Adrenal gland (tissue), 12 donors: ENCODE results near the gene ARHGEF26. TPM values are rescaled to one million over a fixed set of nuclear protein-coding genes. Genes with fewer than 3 reads are reported as not detected.

Experiments
- DNase-seq, 7 donors: peaks; one replicate each; pipeline ENCODE4 v3.0.0-alpha.2; 2019 to 2020
- H3K27ac ChIP-seq, 5 donors: fragments of 200-600 bp; sonication (generic) in 4 of 5; 1 replicate in 3 of 5; 2 replicates in 2 of 5; pipeline versions ENCODE4 v1.5.1 to v1.8.0; 2016 to 2020; ENCODE audit warnings: mild to moderate bottlenecking in 1 of 5
- H3K27me3 ChIP-seq: fragments of 200-600 bp; 2 replicates; pipeline ENCODE4 v1.8.0; 2021
- H3K36me3 ChIP-seq, 2 donors: fragments of 200-600 bp; replicated peaks in 1 of 2; 1 replicate in 1 of 2; 2 replicates in 1 of 2; pipeline versions ENCODE4 v1.5.1 to v1.8.0; 2018 to 2022
- H3K4me1 ChIP-seq, 2 donors: fragments of 200-600 bp; replicated peaks in 1 of 2; 1 replicate in 1 of 2; 2 replicates in 1 of 2; pipeline versions ENCODE4 v1.5.1 to v1.8.0; 2018 to 2021
- H3K4me3 ChIP-seq, 4 donors: fragments of 200-600 bp; sonication (generic) in 3 of 4; one replicate each; pipeline ENCODE4 v1.5.1; 2016 to 2018
- H3K9me3 ChIP-seq, 3 donors: fragments of 200-600 bp; sonication (generic) in 1 of 3; replicated peaks in 1 of 3; 1 replicate in 2 of 3; 2 replicates in 1 of 3; pipeline versions ENCODE4 v1.5.1 to v1.8.0; 2016 to 2021
- POLR2A ChIP-seq, 2 donors: fragments of 450-650 bp; IDR thresholded peaks; one replicate each; pipeline ENCODE4 v1.6.1; 2017; ENCODE audit warnings: antibody characterized with exemption in 2 of 2, mild to moderate bottlenecking in 2 of 2, moderate library complexity in 1 of 2
- WGBS, 4 donors: extraction: QIAGEN DNeasy Blood & Tissue Kit in 2 of 4; methylation state at CpG; one replicate each; pipeline versions ENCODE4 v1.1.5 to v1.1.7; 2013 to 2017; 5-methylcytosine and 5-hydroxymethylcytosine counted together
- intact Hi-C, 2 donors: fragments of 100-400 bp; cut with DNase I; formaldehyde crosslinking; loops; one replicate each; pipeline versions ENCODE4 v1.14.1 to v1.15.0; 2022 to 2023
- polyA plus RNA-seq, 3 donors: library from polyadenylated mRNA; stranded (reverse); fragments of 200-250 nt in 2 of 3; fragments of 350-450 nt in 1 of 3; fragmentation: Illumina TruSeq in 1 of 3; extraction: RNeasy Lipid Tissue Mini Kit (QIAGEN cat#74804) in 1 of 3; gene quantifications; one replicate each; pipeline ENCODE4 v1.2.3, GENCODE V29; 2013 to 2014
- total RNA-seq, 9 donors: library from RNA; depleted of rRNA in 4 of 9; stranded (reverse); fragments of >200 nt in 4 of 9; fragments of 120-200 nt in 1 of 9; fragmentation: NEBNext Ultra II Directional in 1 of 9; extraction: Animal tissue kit (Norgen Biotek cat#: 25700) in 1 of 9; gene quantifications; one replicate each; pipeline versions ENCODE4 v1.1.0 to v1.2.4, GENCODE V29; 2013 to 2023
- TF ChIP-seq, protein P1 (sequence below), 6 experiments: fragments of 450-650 bp in 4 of 6; fragments of 200-600 bp in 2 of 6; sonication (generic) in 1 of 6; IDR thresholded peaks; 1 replicate in 5 of 6; 2 replicates in 1 of 6; pipeline versions ENCODE4 v1.5.1 to v1.8.0; 2016 to 2021; ENCODE audit warnings: antibody characterized with exemption in 6 of 6, mild to moderate bottlenecking in 2 of 6, moderate library complexity in 1 of 6
- donor health status: healthy with polysubstance abuse.
- donor health status: Bipolar disorder and iron deficiency.
- donor health status: DM: yes; HTN: yes; CAD: no.
- donor health status: DM: no; HTN: no; CAD: no.
- donor health status: DM: no; HTN: no; CAD: no.
- donor health status: DM: yes; HTN: yes; CAD: no.

Gene ARHGEF26
- total and polyA plus RNA-seq, 12 donors, result 1.4 to 9.9 (median 3.8) TPM

DNA sequence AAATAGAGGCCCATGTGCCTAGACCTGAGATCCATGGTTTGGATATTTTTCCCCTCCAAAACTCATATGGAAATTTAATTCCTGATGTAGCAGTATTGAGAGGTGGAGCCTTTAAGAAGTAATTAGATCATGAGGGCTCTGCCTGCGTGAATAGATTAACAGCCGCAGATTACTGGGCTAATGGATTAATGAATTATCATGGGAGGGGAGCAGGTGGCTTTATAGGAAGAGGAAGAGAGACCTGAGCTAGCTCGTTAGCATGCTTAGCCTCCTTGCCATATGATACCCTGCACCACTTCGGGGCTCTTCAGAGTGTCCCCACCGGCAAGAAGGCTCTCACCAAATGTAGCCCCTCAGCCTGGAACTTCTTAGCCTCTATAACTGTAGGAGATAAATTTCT, 15.8 kb downstream of the ARHGEF26 start:
- Histone ChIP-seq H3K4me1 (no peaks in the 10 kb centered on the region), H3K27ac (no peak overlapping the region), H3K9me3 (no peaks in the 10 kb centered on the region), H3K36me3 (no peaks in the 10 kb centered on the region), H3K4me3 (no peak overlapping the region), H3K27me3 (no peaks in the 10 kb centered on the region)
- 87 to 92% (median 89%) methylated on average over 5 of the region's 5 CpGs for WGBS, 4 donors
- intact Hi-C loops, result no loop called here
- no peak for DNase-seq
- TF ChIP-seq, protein P1, sequence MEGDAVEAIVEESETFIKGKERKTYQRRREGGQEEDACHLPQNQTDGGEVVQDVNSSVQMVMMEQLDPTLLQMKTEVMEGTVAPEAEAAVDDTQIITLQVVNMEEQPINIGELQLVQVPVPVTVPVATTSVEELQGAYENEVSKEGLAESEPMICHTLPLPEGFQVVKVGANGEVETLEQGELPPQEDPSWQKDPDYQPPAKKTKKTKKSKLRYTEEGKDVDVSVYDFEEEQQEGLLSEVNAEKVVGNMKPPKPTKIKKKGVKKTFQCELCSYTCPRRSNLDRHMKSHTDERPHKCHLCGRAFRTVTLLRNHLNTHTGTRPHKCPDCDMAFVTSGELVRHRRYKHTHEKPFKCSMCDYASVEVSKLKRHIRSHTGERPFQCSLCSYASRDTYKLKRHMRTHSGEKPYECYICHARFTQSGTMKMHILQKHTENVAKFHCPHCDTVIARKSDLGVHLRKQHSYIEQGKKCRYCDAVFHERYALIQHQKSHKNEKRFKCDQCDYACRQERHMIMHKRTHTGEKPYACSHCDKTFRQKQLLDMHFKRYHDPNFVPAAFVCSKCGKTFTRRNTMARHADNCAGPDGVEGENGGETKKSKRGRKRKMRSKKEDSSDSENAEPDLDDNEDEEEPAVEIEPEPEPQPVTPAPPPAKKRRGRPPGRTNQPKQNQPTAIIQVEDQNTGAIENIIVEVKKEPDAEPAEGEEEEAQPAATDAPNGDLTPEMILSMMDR (IDR thresholded peaks at IDR 0.05), result no peak
- TF ChIP-seq POLR2A (IDR thresholded peaks at IDR 0.05), result no peak

- intact Hi-C loops, result no loop called here
- 81 to 91% (median 88%) methylated on average over 3 of the region's 3 CpGs for WGBS, 4 donors
- no peak for DNase-seq
- no peak for TF ChIP-seq POLR2A (IDR thresholded peaks at IDR 0.05)
- TF ChIP-seq, protein P1 (IDR thresholded peaks at IDR 0.05), result no peak
- Histone ChIP-seq H3K27me3 (no peaks in the 10 kb centered on the region), H3K4me3 (no peak overlapping the region), H3K9me3 (no peaks in the 10 kb centered on the region), H3K27ac (no peak overlapping the region), H3K4me1 (no peaks in the 10 kb centered on the region), H3K36me3 (no peaks in the 10 kb centered on the region)
Measured at GRCh38 chr3:154139996-154140436, 18.8 kb downstream of the ARHGEF26 start.

DNA sequence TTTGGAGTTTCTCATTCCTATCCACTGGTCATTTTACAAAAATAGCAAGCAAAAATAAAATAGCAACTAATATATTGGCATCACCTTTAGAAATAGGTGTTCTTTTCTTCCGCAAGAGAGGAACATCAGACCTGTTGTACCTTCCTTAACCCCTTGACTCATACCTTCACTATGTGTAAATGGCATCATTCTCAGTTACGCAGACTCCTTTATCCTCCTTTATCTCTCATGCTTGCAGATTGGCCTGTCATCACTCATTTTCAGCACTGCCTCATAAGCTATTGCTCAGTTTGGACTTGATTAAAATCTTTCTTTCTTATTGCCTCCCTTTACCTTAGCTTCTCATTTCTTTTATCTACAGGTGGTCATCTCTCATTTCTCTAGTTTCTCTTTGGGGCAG, 21.4 kb downstream of the ARHGEF26 start:
- H3K27me3 ChIP-seq, result no peaks in the 10 kb centered on the region
- H3K4me1 ChIP-seq, result no peaks in the 10 kb centered on the region
- H3K36me3 ChIP-seq, result no peaks in the 10 kb centered on the region
- WGBS, 4 donors, result 87 to 95% (median 93%) methylated on average over 2 of the region's 2 CpGs
- H3K4me3 ChIP-seq, result no peak overlapping the region
- intact Hi-C loops, result no loop called here
- no peak overlapping the region for H3K27ac ChIP-seq
- DNase-seq, result no peak
- TF ChIP-seq, protein P1 (IDR thresholded peaks at IDR 0.05), result no peak
- no peak for TF ChIP-seq POLR2A (IDR thresholded peaks at IDR 0.05)
- H3K9me3 ChIP-seq, result no peaks in the 10 kb centered on the region

- intact Hi-C loops, result no loop called here
- no peaks in the 10 kb centered on the region for H3K36me3 ChIP-seq
- H3K27me3 ChIP-seq, result no peaks in the 10 kb centered on the region
- no peak overlapping the region for H3K4me3 ChIP-seq
- H3K4me1 ChIP-seq, result no peaks in the 10 kb centered on the region
- DNase-seq, result no peak
- no peaks in the 10 kb centered on the region for H3K9me3 ChIP-seq
- no peak for TF ChIP-seq POLR2A (IDR thresholded peaks at IDR 0.05)
- TF ChIP-seq, protein P1 (IDR thresholded peaks at IDR 0.05), result no peak
- WGBS, 4 donors, result 74 to 87% (median 81%) methylated on average over 2 of the region's 2 CpGs
- no peak overlapping the region for H3K27ac ChIP-seq
Measured at GRCh38 chr3:154143873-154144272, 22.7 kb downstream of the ARHGEF26 start.
